KMS-11 (cell line): ENCODE data around the gene KRTCAP2.

Experiments
- H2AFZ ChIP-seq: fragments of 200-600 bp; sonication (generic); 2 replicates; pipeline ENCODE4 v1.6.1; 2016; ENCODE audit warnings: antibody characterized with exemption, mixed run types, low read depth
- H3K27ac ChIP-seq: fragments of 200-600 bp; sonication (generic); 2 replicates; pipeline ENCODE4 v1.6.1; 2016; ENCODE audit warnings: mild to moderate bottlenecking, mixed run types
- H3K27me3 ChIP-seq: fragments of 200-600 bp; sonication (generic); 2 replicates; pipeline ENCODE4 v1.6.1; 2017; ENCODE audit warnings: mild to moderate bottlenecking, low read depth, mixed run types, moderate library complexity; ENCODE audit not compliant: insufficient read depth
- H3K36me3 ChIP-seq: fragments of 200-600 bp; sonication (generic); 2 replicates; pipeline ENCODE4 v1.6.1; 2017; ENCODE audit warnings: mild to moderate bottlenecking, mixed run types; ENCODE audit not compliant: insufficient read depth
- H3K4me1 ChIP-seq: fragments of 200-600 bp; sonication (generic); 2 replicates; pipeline ENCODE4 v1.6.1; 2016; ENCODE audit warnings: mild to moderate bottlenecking, low read depth, mixed run types; ENCODE audit not compliant: poor library complexity, severe bottlenecking
- H3K4me2 ChIP-seq: fragments of 200-600 bp; sonication (generic); 2 replicates; pipeline ENCODE4 v1.7.0; 2016; ENCODE audit warnings: mild to moderate bottlenecking, mixed run types
- H3K4me3 ChIP-seq: fragments of 200-600 bp; sonication (generic); IDR thresholded peaks from 2 replicates; pipeline ENCODE4 v1.6.1; 2017; ENCODE audit warnings: low read depth, low read length, mixed read lengths; ENCODE audit not compliant: insufficient read depth
- H3K79me2 ChIP-seq: fragments of 200-600 bp; sonication (generic); 2 replicates; pipeline ENCODE4 v1.6.1; 2016; ENCODE audit warnings: low read depth, mixed run types; ENCODE audit not compliant: insufficient read depth
- H3K9ac ChIP-seq: fragments of 200-600 bp; sonication (generic); 2 replicates; pipeline ENCODE4 v1.6.1; 2016; ENCODE audit warnings: mild to moderate bottlenecking, mixed run types
- H4K20me1 ChIP-seq: fragments of 200-600 bp; sonication (generic); 2 replicates; pipeline ENCODE4 v1.6.1; 2016; ENCODE audit warnings: mild to moderate bottlenecking, mixed run types; ENCODE audit not compliant: insufficient read depth
- TF ChIP-seq, protein P1 (sequence below): fragments of 200-600 bp; sonication (generic); conservative IDR thresholded peaks from 2 replicates; pipeline ENCODE4 v1.6.1; 2017; ENCODE audit warnings: low read depth, mild to moderate bottlenecking, antibody characterized with exemption, low read length, moderate library complexity, mixed read lengths

Gene KRTCAP2

GRCh38 chr1:155202198-155202597 is 29.1 kb upstream of the KRTCAP2 start:
- no peak overlapping the region for H3K9ac ChIP-seq
- H3K27me3 ChIP-seq, result no peaks in the 10 kb centered on the region
- TF ChIP-seq, protein P1, sequence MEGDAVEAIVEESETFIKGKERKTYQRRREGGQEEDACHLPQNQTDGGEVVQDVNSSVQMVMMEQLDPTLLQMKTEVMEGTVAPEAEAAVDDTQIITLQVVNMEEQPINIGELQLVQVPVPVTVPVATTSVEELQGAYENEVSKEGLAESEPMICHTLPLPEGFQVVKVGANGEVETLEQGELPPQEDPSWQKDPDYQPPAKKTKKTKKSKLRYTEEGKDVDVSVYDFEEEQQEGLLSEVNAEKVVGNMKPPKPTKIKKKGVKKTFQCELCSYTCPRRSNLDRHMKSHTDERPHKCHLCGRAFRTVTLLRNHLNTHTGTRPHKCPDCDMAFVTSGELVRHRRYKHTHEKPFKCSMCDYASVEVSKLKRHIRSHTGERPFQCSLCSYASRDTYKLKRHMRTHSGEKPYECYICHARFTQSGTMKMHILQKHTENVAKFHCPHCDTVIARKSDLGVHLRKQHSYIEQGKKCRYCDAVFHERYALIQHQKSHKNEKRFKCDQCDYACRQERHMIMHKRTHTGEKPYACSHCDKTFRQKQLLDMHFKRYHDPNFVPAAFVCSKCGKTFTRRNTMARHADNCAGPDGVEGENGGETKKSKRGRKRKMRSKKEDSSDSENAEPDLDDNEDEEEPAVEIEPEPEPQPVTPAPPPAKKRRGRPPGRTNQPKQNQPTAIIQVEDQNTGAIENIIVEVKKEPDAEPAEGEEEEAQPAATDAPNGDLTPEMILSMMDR, result no peak
- no peak overlapping the region for H3K4me2 ChIP-seq
- no peak overlapping the region for H2AFZ ChIP-seq
- no peaks in the 10 kb centered on the region for H3K79me2 ChIP-seq
- peaks cover 8% of the 10 kb centered on the region for H3K4me1 ChIP-seq
- H3K4me3 ChIP-seq, result no peak overlapping the region
- H3K27ac ChIP-seq, result no peak overlapping the region
- H4K20me1 ChIP-seq, result no peaks in the 10 kb centered on the region
- no peaks in the 10 kb centered on the region for H3K36me3 ChIP-seq

GRCh38 chr1:155200920-155201319 is 27.8 kb upstream of the KRTCAP2 start:
- H2AFZ ChIP-seq, result no peak overlapping the region
- no peak overlapping the region for H3K4me2 ChIP-seq
- TF ChIP-seq, protein P1, result no peak
- H3K4me3 ChIP-seq, result no peak overlapping the region
- no peak overlapping the region for H3K27ac ChIP-seq
- no peak overlapping the region for H3K9ac ChIP-seq
- H3K79me2 ChIP-seq, result no peaks in the 10 kb centered on the region
- H3K36me3 ChIP-seq, result no peaks in the 10 kb centered on the region
- no peaks in the 10 kb centered on the region for H4K20me1 ChIP-seq
- no peaks in the 10 kb centered on the region for H3K4me1 ChIP-seq
- H3K27me3 ChIP-seq, result no peaks in the 10 kb centered on the region

DNA sequence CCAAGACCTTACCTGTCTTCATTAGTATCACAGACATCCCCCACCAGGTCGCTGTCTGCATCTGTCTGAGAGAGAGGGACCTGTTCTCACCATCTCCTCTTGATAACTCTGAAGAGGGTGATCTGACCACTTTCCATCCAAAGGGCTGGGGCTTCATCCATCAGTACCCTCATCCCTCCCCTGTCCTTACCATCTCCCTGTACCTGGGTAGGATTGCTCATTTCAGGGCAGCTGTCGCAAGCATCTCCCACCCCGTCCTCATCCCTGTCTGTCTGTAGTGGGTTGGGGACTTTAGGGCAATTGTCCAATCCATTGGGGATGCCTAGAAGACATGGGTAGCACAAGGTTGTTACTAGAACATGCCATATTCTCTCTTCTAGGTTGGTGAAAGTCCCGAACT is 26.7 kb upstream of the KRTCAP2 start:
- Histone ChIP-seq H3K4me2 (no peak overlapping the region), H3K79me2 (no peaks in the 10 kb centered on the region), H3K4me3 (no peak overlapping the region), H3K36me3 (no peaks in the 10 kb centered on the region), H3K27ac (no peak overlapping the region), H4K20me1 (no peaks in the 10 kb centered on the region), H3K27me3 (no peaks in the 10 kb centered on the region), H2AFZ (no peak overlapping the region), H3K9ac (no peak overlapping the region), H3K4me1 (peaks cover 5% of the 10 kb centered on the region)
- TF ChIP-seq, protein P1, result no peak

GRCh38 chr1:155198547-155198906 is 25.4 kb upstream of the KRTCAP2 start:
- Histone ChIP-seq H3K4me1 (peaks cover 16% of the 10 kb centered on the region), H3K9ac (no peak overlapping the region), H3K4me3 (no peak overlapping the region), H3K79me2 (no peaks in the 10 kb centered on the region), H3K4me2 (no peak overlapping the region), H3K27me3 (0 out of 2 replicates have a peak, but pooled peaks cover 4% of the 10 kb centered on the region), H2AFZ (no peak overlapping the region), H4K20me1 (no peaks in the 10 kb centered on the region), H3K27ac (no peak overlapping the region), H3K36me3 (no peaks in the 10 kb centered on the region)
- TF ChIP-seq, protein P1, result no peak
